ENCODE results near the gene ADCY2.

Gene ADCY2

DNA sequence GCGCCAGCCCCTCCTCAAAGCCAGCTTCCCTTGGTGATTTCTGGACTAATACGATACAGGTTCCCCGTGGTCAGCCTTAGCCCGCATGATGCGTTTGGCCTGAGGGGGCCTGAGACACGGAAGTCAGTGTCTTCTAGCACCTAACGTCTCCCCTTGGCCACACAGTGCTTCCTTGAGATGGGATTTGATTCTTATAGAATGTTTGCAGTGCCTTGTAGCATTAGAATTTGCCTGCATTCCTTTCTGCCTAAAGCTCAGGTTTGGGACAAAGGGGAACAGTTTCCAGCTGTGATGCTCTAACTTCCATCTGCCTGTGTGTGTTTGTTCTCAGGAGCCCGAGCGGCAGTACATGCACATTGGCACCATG is 420.6 kb downstream of the ADCY2 start:
- DNase-seq (ENCODE audit: low read depth): no peak
- TF ChIP-seq, protein P1, sequence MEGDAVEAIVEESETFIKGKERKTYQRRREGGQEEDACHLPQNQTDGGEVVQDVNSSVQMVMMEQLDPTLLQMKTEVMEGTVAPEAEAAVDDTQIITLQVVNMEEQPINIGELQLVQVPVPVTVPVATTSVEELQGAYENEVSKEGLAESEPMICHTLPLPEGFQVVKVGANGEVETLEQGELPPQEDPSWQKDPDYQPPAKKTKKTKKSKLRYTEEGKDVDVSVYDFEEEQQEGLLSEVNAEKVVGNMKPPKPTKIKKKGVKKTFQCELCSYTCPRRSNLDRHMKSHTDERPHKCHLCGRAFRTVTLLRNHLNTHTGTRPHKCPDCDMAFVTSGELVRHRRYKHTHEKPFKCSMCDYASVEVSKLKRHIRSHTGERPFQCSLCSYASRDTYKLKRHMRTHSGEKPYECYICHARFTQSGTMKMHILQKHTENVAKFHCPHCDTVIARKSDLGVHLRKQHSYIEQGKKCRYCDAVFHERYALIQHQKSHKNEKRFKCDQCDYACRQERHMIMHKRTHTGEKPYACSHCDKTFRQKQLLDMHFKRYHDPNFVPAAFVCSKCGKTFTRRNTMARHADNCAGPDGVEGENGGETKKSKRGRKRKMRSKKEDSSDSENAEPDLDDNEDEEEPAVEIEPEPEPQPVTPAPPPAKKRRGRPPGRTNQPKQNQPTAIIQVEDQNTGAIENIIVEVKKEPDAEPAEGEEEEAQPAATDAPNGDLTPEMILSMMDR (IDR thresholded peaks at IDR 0.05; ENCODE audit: low read depth, low read length, missing control alignments): no peak
- H3K4me3 ChIP-seq (ENCODE audit: low read depth, low read length): no peak overlapping the region

DNA sequence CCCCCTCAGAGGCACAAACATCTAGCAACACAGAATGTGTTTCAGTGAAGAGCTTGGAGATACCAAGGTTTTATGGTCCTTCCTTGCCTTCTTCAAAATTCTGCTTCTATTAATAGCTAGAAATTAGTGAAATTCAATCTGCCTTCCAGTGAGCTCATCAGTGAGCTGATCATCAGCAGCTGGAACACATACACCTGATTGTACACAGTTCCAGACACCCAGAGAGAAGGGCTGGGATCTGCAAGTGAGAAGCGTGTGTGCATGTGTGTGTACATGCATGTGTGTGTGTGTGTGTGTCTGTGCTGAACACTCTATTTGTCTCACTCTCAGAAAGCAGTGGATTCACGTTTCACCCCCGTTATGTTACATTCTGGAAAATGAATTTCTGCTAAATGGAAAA is 426.5 kb downstream of the ADCY2 start:
- H3K4me3 ChIP-seq (ENCODE audit: low read depth, low read length): no peak overlapping the region
- no peak for DNase-seq (ENCODE audit: low read depth)
- TF ChIP-seq, protein P1 (IDR thresholded peaks at IDR 0.05; ENCODE audit: low read depth, low read length, missing control alignments): no peak

DNA sequence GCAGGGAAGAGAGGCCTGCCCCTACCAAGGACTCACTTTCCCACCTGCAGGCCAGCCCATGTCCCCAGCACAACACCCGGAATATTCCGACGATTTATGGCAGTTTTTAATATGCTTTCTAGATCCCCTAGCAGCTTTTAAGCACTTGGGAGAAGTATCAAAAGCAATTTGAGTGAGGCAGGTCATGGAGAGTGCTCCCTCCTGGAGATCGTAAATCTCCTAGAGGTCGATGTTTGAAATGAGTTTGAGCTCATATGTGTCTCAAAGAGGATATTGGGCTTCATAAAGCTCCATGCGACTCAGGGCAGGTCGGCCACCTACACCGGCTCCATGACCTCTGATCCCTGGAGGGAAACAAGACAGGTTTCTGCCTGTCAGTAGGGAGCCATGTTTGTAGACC is 427.7 kb downstream of the ADCY2 start:
- H3K4me3 ChIP-seq (ENCODE audit: low read depth, low read length): no peak overlapping the region
- TF ChIP-seq, protein P1 (IDR thresholded peaks at IDR 0.05; ENCODE audit: low read depth, low read length, missing control alignments): no peak
- DNase-seq (ENCODE audit: low read depth): no peak

DNA sequence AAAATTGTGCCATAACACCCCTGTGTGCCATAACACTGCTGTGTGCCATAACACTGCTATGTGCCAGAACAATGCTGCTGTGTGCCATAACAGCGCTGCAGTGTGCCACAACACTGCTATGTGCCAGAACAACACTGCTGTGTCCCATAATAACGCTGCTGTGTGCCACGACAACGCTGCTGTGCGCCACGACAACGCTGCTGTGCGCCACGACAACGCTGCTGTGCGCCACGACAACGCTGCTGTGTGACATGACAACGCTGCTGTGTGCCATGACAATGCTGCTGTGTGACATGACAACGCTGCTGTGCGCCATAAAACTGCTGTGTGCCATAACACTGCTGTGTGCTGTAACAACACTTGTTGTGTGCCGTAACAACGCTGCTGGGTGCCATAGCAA is 429.1 kb downstream of the ADCY2 start:
- no peak overlapping the region for H3K4me3 ChIP-seq (ENCODE audit: low read depth, low read length)
- no peak for DNase-seq (ENCODE audit: low read depth)
- TF ChIP-seq, protein P1 (IDR thresholded peaks at IDR 0.05; ENCODE audit: low read depth, low read length, missing control alignments): no peak

DNA sequence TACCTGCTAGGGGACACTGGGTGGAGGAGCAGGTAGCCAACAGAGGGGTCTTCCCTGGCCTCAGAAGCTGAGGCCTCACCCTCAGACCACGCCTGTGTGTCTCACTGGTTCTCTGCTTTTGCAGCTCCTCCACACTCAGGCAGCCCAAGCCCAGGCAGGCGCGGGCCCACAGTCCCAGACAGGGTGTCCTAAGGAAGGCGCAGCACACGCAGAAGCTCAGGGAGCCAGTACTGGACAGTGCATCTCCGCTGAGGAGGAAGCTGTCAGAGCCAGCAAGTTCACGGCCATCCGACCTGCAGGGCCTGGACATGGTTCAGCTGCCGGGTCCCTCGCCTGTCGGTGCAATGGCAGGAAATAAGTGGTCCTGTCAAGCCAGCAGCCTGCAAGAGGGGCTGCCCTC is 429.7 kb downstream of the ADCY2 start:
- DNase-seq (ENCODE audit: low read depth): no peak
- TF ChIP-seq, protein P1 (IDR thresholded peaks at IDR 0.05; ENCODE audit: low read depth, low read length, missing control alignments): no peak

DNA sequence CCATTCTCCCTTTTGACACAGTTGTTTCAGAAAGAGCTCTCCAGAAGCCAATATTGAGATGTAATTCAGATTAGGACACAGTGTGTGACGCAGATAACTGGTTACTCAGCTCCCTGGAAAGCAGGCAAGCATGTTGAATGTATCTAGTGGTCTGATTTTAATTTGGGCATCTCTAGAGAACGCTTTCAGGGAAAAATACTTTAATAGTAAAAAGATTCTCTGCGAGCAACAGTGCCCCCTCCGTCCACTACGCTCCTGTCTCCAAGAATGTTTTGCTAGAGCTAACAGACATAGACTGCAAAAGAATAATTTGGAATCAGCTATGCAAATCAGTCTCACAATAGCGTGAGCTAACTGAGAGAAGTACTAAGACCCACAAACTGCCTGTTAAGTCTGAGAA is 431.7 kb downstream of the ADCY2 start:
- no peak for DNase-seq (ENCODE audit: low read depth)
- H3K4me3 ChIP-seq (ENCODE audit: low read depth, low read length): no peak overlapping the region
- TF ChIP-seq, protein P1 (IDR thresholded peaks at IDR 0.05; ENCODE audit: low read depth, low read length, missing control alignments): no peak

More for the DNA sequence above, 429.7 kb downstream of the ADCY2 start:
- no peak overlapping the region for H3K4me3 ChIP-seq (ENCODE audit: low read depth, low read length)

DNA sequence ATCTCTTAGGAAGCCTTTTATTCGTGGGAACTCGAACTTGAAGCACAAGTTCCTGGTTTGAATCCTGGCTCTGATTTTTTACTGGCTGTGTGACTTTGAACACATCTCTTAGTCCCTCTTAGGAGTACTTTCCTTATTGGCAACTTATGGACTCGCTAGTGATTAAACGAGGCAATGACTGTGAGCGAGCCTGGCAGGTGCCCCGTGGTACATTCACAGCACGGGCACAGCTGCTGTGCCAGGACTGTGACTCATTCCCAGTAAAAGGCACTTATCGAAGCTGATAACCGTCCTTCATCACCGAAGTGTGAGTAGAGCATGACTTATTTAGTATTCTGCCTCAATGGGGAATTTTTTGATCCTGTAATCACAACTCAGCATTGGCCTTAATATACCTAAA is 432.3 kb downstream of the ADCY2 start:
- no peak overlapping the region for H3K4me3 ChIP-seq (ENCODE audit: low read depth, low read length)
- TF ChIP-seq, protein P1 (IDR thresholded peaks at IDR 0.05; ENCODE audit: low read depth, low read length, missing control alignments): no peak
- no peak for DNase-seq (ENCODE audit: low read depth)

Measured in GM12864 (cell line).